ENCODE results near the gene FAM120B.

GRCh38 chr6:170424604-170425126 is 118.1 kb downstream of the FAM120B start:
- TF ChIP-seq CTCF (IDR thresholded peaks at IDR 0.05 in 4 of 5, conservative IDR thresholded peaks at IDR 0.05 in 1 of 5) (no peak), POLR2A (IDR thresholded peaks at IDR 0.05) (no peak)

All from gastrocnemius medialis (tissue), 4 donors.